Left kidney (tissue), 2 donors: ENCODE measurements around the gene TNNT3. TPM values are rescaled to one million over a fixed set of nuclear protein-coding genes. Genes with fewer than 3 reads are reported as not detected.

Experiments
- DNase-seq: peaks from one replicate; pipeline ENCODE4 v3.0.0-alpha.2; 2013
- polyA plus RNA-seq: library from polyadenylated mRNA; unstranded; fragments of 120-200 nt; gene quantifications from one replicate; pipeline ENCODE4 v1.2.1, GENCODE V29; 2013; ENCODE audit not compliant: insufficient read length

The TNNT3 gene
- polyA plus RNA-seq, 1 donor = 8.2 TPM

DNA sequence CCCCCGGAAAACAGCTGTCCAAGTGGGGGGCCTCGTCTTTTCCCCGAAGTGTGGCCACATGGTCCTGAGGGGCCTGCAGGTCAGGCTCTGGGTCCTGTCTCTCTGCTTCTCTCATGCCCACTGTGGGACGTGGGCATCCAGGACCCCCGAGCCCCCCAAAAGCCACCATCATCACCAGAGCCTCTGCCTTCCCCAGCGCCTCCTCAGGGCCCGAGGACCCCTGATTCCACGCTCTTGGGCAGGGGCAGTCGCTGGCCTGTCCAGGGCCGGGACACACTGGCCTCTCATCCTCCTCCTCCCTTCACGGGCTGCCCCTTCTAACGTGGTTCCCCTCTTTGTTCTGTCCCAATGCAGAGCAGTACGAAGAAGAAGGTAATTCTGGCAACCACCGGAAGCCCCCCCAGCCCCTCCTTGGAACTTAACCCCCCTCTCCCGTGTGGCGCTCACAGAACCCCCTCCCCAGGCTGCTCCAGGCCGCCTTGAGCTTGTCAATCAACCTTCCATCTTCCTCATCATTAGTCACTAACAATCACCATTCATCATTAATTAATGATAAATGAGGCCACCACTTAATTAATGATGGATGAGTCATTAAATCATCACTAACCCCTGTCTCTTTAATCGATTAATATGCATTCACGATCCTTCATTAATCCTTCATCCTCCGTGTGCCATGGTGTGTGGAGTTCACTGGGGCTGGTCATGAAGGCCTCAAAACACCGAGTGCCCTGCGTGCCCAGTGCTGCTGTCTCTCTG, 3.9 kb downstream of the TNNT3 start:
- no peak for DNase-seq

DNA sequence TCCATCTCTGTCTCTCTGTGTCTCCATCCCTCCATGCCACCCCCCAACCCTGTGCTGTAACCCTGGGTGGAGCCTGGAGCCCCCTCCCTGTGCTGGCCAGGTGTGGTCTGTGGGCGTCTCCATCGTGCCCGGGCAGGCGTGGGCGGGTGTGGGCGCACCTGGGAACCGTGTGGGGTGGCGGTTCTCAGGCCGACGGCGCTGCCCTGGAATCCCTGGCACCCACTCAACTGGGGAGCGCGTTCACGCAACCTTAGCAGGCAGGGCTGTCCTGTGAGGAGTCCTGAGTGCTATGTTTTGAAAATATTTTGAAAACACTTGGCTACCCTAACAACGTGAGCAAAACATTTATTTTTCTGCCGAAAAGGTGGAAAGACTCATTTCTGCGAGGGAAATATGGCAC, 4.7 kb downstream of the TNNT3 start:
- DNase-seq = no peak

DNA sequence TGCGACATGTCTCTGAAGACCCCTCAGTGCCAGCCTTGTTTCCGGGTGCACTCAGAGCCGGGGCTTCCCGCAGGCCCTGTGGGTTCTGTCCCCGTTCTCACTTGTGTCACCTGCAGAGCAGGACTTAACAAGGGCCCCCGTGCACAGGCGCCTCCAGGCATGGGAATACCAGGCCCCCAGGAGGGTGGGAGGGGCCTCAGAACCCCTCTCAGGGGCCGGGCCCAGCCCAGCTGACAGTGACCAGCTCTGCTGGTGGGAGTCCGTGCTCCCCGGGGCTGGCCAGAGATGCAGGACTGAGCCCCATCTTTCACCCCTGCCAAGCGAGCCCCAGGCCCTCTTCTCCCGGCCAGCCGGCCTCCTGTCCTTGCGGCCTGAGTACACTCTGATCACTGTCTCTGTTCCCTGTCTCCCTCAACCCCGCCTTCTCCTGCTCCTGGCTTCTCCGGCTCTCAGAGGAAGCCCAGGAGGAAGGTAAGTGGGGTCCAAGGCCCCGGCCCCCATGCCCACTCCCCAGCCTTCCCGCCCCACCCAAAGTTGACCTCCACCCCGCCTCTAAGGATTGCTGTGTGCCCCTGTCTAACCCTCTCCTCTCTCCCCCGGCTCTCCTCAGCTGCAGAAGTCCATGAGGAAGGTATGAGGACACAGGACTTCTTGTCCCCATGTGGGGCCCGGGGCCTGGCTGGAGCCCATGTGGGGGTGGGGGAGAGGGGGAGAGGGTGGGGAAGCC, 5.3 kb downstream of the TNNT3 start:
- no peak for DNase-seq

DNA sequence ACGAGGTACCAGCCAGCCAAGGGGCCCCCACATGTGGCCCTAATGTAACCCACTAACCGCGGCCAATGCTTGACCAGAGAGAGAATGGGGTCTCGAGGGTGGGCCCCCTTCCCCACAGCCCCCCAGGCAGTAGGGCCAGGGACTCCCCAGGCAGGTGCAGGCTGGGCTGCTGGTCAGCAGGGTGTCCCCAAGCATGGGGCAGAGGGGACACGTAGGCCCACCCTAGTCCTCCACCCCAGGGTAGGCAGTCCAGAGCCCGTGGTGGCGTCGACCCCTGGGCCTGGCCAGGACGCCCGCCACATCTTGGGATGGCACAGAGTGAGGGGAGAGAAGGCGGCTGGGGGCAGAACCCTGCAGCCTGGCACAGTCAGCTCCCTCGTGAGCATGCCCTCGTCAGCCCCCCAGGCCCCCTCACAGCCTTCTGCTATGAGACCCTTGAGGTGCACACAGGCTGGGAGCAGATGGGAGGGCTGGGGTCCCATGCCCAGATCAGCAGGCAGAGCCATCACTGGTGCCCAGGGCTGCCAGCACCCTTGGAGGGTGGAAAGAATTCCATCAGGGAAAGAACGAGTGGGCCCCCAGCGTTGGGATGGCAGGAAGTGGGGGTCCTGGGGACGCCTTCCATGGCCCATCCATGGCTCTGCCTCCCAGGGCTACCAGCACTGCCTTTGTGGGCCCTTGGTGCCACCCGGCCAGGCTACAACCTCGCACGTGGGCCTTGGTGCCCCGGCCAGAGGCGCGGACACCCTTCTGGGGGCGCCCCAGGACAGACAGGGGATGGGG, 6.1 kb downstream of the TNNT3 start:
- no peak for DNase-seq

DNA sequence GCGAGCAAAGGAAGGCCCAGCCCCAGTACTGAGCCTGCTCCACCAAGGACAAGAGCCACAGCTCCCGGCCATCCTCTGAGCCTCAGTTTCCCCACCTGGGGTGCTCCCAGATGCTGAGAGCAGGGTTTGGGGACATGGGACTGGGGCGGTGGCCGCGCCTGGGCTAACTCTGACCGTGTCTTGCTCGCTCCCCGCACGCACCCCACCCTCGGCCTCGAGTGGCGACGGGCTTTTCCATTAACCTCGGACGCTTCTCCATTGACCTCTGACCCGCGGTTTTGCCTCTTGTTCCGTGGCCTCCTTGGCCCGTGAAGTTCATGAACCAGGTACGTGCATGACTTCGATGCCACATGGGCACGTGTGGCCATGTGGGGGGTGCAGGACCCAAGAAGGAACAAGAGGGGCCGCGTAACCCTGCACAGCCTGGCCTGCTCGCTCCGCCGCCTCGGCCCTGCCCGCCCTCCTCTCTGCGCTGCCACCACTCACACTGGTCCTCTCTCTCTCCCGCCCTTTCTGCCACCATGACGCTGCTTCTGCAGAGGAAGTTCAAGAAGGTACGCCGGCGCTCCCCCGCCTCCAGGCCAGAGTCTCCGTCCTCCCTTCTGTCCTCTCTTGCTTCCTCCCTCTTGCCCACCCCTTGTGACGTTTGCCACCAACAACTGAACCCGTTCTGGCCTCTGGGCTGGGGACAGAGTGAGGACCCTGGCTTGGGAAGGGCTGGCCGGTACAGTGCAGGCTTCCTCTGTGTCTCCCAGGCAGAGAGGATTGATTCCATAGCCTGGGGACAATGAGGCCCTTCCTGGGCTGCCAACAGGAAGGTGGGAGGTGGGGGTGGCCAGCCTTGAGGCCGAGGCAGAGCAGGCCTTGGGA, 6.9 kb downstream of the TNNT3 start:
- DNase-seq = no peak

DNA sequence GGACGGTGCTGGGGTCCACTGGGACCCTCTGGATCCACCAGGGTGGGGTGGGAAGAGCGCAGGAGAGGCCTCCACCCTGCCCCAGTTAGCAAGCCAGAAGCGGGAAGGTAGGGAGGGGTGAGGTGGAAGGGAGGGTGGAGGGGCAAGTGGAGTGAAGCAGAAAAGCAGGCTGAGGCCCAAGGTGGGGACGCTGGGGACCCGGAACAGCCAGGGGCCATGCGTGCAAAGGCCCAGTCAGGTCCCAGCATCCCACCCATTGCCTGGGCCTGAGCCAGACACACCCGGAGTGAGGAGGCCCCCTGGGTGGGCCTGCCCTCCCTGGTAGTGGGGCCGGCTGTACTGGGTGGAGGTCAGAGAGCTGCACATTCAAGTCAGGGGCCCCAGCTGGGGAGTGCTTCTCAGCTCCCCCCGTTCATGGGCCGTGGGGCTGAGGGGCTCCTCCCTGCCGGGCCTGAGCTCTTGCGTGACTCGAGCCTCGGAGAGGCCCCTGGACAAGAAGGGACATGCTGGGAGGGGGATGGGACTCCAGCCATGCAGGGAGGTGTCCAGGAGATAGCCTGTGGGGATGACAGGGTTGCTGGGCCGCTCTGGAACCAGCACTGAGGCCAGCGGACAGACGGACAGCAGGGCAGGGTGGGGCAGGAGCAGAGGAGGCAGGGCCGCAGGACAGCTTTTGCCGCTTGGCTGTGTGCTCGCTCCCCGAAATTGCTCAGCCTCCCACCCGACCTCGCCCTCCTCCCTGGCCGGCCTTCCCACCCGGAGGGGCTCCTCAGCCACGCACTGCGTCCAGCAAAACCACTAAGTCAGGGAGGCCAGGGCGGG, 7.7 kb downstream of the TNNT3 start:
- DNase-seq = no peak

DNA sequence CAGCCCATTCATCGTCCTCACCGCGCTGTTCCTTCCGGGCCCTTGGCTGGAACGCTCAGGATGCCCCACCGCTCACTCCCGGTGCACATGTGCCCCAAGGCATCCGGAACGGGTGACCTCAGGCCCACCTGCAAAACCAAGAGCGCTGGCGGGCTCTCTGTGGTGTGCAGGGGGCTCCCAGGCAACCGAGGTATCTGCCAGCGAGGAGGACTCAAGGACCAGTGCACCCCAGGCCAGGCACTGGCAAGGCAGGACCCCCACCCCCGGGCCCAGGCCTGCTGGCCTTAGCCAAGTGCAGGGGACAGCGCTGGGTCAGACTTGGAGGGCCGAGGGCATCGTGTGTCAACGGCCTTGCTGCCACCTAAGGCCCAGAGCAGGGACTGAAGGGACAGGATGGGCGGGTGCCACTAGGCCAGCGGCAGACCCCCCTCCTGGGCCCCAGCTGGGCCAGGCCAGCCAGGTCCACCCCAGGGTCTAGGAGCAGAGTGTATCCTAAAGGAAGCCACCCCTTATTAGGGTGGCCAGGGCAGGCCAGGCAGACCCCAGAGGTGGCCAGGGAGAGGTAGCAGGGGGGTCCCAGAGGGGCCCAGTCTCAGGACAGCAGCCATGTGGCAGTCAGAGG, 8.5 kb downstream of the TNNT3 start:
- no peak for DNase-seq

DNA sequence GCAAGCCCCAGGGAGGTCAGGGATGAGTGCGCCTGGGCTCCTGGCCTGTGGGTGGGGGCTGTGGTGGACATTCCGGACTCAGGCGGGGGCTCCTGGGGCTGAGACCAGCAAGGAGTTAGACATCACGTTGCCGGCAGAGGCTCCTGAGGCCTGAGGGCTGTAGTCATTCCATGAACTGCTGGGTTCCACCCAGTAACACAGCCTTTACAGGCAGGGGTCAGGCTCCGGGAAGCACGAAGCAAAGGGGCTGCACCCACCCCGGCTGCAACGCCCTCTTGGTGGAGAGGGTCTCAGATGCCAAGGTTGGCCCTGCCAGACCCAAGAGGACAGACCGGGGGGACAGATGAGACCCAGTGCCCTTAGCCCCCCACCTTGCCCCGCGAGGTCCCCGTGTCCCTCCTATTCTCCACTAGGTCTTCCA, 9.0 kb downstream of the TNNT3 start:
- no peak for DNase-seq

DNA sequence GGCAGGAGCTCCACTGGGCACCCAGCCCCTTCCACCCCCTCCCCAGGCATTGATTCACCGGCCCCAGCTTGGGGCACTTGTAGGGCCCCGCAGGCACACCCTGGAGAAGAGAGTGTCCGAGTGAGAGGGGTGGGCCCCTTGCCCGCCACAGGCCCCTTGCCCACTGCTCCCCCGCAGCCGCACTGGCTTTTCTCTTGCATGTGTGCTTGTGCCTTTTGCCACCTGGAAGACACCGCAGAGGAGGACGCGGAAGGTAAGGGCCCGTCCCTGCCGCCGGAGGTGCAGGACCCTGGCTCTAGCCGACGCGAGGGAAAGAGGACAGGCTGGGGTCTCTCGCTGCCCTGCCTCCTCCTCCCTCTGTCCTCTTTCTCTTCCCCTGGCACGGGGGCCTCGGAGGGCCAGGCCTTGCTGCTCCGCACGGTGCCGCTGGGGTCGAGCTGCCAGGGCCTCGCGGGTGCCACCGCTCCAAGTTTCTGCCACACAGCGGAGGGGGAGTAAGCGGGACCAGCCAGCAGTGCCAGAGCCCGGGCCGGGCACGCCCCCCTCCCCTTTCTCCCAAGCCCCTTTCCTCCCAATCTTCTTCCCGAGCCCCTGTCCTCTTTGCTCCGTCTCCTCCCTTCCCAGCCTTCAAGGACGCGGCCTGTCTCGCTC, 9.5 kb downstream of the TNNT3 start:
- no peak for DNase-seq

DNA sequence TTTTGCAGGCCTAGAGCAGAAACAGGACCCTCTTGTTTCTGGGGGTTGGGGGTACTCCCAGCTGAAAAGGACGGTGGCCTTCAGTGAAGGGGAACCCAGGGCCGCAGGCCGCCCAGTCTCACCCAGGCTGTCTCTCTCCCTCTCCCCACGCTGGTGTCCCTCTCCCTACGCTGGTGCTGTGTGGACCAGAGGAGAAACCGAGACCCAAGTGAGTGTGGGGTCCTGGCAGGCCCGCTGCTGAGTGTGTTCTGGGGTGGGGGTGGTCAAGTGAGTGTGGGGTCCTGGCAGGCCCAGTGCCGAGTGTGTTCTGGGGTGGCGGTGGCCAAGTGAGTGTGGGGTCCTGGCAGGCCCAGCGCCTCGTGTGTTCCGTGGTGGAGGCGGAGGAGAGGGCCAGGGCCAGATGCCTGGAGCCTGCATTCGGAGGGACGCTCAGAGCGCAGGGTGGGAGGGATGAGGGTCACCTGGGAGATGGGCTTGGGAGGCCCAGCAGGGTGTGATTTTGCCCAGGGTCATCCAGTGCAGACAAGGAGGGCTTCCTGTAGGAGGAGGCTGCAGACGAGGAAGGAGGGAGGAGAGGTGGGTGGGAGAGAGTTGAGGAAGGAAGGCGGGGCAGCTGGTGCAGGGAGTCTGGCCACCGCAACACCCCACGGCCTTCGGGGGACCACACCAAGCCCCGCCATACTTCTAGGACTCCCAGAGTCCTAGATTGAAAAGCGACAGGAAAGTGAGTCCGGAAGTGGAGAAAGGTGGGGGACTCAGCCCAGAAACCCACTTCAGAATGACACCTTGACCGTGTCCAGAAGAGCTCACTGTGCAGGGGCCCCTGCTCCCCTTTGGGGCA, 10.3 kb downstream of the TNNT3 start:
- no peak for DNase-seq

DNA sequence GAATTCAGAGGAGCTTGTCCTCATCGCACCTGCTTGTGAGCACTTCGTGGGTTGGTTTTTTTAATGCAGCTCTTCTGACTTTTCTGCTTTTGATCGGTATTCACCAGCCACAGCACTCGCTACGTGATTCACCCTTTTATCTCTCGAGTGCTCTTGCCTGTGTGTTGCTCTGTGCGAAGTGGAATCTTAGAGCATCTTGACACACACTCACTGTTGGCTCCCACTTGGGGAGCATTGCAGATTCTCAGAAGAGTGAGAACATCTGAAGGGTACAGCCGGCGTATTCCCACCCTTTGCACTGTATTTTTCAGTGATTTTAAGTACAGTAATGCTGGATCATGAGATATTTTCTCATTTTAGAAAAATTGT, 10.9 kb downstream of the TNNT3 start:
- no peak for DNase-seq

DNA sequence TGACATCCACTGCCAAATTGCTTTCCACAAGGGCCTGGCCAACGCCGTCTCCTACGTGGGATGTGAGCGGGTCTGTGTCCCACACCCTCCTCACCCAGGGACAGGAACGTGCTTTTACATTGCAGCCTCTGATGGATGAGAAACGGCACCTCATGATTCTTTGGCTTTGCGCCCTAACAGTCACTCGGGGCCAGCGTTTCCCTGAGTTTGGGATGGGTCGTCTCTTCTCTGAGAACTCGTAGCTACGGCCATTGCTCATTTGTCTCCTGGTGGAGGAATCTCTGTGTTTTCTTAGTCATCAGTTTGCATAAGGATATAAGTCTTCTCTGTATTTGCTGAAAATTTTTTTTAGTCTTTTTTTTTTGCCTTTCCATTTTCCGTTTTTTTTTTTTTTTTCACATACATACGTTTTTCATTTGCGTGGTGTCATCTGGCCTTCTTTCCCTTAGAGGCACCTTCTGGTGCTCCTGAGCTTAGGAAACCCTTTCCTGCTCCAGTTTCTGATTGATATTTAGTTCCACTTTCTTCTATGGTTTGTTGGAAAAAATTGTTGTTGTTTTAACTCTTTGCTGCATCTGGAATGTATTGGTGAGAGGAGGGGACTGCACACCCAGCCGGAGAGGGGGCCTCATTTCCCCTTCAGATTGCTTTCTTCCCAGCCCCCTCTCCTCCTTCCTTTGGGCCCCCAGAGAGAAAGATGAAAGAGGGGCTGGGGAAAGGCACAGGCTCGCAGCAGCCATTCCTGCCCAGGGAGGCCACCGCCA, 12.0 kb downstream of the TNNT3 start:
- DNase-seq = no peak

DNA sequence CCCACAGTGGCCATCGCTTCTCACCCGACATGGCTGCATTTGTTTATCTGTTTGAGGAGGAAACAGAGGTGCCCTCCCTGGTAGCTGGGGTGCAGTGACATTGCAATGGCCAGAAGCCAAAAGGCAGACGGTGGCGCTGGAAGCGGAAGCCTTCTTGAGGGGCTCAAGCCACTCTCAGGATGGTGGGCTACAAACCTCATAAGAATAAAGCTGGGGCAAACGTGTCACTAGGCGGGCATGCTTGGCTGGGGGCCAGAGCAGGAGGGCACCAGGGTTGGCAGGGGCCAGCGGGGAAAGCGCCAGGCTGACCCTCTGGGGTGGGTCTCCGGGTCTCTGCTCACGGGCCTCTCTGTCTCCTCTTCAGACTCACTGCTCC, 12.6 kb downstream of the TNNT3 start:
- DNase-seq = no peak

DNA sequence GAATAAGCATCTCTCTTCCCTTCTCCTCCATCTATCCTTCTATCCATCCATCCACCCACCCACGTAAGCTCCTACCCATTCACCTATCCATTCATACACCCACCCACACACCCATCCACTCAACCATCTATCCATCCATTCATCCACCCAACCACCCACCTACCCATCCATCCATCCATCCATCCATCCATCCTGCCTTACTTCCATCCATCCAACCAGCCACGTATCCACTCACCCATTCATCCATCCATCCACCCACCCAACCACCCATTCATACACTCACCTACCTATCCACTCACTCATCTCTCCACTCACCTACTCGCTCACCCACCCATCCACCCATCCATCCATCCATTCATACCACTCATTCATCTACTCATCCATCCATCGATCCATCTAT, 13.2 kb downstream of the TNNT3 start:
- no peak for DNase-seq

DNA sequence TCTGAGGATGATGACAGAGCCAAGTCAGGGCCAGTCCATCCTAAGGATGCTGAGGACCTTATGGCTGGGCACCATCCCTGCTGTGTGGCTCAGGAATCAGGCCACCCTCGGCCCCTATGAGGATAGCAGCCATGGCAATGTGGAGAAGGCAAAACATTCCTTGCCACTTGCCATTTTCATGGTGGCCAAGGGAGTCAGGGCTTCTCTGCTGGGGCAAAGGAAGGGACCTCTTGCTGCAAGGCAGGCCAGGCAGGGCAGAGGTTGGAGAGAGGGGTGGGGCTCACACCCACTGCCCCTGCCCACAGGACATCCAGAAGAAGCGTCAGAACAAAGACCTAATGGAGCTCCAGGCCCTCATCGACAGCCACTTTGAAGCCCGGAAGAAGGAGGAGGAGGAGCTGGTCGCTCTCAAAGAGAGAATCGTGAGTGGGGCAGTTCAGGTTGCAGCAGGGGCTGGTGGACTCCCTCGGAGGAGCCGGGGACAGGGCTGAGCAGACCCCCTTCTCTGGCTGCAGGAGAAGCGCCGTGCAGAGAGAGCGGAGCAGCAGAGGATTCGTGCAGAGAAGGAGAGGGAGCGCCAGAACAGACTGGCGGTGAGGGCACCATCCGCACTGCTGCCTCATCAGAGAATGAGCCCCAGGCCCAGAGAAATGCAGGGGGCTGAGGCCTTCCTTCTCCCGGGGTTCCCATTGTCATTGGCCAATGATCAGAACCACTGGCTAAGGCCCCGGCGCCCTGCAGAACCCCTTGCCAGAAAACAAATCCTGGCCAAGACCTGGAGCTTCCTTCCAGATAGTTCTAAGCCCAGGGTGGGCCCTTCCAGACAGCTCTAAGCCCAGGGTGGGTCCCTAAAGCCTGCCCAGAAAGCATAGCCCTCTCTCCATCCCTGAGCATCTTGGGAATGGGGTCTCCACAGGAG, 14.2 kb downstream of the TNNT3 start:
- no peak for DNase-seq

DNA sequence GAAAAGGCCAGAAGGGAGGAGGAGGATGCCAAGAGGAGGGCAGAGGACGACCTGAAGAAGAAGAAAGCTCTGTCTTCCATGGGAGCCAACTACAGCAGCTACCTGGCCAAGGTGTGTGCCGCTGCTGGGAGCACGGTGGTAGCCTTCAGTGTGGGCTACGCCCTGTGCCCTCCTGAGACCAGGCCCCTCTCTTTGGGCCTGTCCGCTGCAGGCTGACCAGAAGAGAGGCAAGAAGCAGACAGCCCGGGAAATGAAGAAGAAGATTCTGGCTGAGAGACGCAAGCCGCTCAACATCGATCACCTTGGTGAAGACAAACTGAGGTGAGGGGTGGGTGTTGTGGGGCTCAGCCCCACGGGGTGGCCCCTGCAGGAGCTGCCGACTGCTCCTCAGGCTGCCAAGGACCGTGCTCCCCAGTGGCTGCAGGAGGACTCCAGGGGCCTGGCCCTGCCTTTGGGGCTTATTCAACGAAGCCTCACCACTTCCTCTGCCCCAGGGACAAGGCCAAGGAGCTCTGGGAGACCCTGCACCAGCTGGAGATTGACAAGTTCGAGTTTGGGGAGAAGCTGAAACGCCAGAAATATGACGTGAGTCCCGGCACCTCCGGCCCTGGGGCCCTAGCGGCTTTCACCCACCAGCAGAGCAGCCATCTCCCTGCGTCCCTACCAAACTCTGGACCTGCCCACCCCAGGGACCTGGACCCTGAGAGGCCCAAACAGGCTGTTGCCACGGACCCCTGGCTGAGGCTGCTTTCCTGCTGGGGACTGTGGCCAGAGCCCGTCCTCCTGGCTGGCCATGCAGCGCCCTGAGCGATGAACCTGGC, 15.0 kb downstream of the TNNT3 start:
- DNase-seq = no peak
